Left lung (tissue), 14 donors: Measurements from ENCODE around the gene INO80. TPM values are rescaled to one million over a fixed set of nuclear protein-coding genes. Genes with fewer than 3 reads are reported as not detected.

Experiments used
- ATAC-seq: fragments of 200-7000 bp; cut with Tn5 transposase; one replicate; pipeline ENCODE4 v1.9.1; 2020; ENCODE audit warnings: moderate library complexity
- DNase-seq, 4 donors: peaks; one replicate each; pipeline ENCODE4 v3.0.0-alpha.2; 2013 to 2020
- H3K27ac ChIP-seq, 2 donors: fragments of 200-600 bp; sonication (generic) in 1 of 2; one replicate each; pipeline versions ENCODE4 v1.5.0 to v1.8.0; 2020 to 2021
- H3K27me3 ChIP-seq, 2 donors: fragments of 200-600 bp; sonication (generic) in 1 of 2; one replicate each; pipeline versions ENCODE4 v1.5.0 to v1.8.0; 2020 to 2021
- H3K36me3 ChIP-seq, 2 donors: fragments of 200-600 bp; sonication (generic) in 1 of 2; one replicate each; pipeline versions ENCODE4 v1.5.0 to v1.8.0; 2020 to 2021
- H3K4me1 ChIP-seq, 2 donors: fragments of 200-600 bp; one replicate each; pipeline ENCODE4 v1.8.0; 2021
- H3K4me3 ChIP-seq, 2 donors: fragments of 200-600 bp; sonication (generic) in 1 of 2; one replicate each; pipeline versions ENCODE4 v1.5.0 to v1.8.0; 2020 to 2021; ENCODE audit warnings: mild to moderate bottlenecking in 1 of 2
- H3K9me3 ChIP-seq, 2 donors: fragments of 200-600 bp; sonication (generic) in 1 of 2; one replicate each; pipeline versions ENCODE4 v1.5.0 to v1.8.0; 2020 to 2021
- CTCF ChIP-seq, 2 donors: fragments of 200-600 bp; sonication (generic) in 1 of 2; IDR thresholded peaks; one replicate each; pipeline versions ENCODE4 v1.5.0 to v1.8.0; 2021; ENCODE audit warnings: antibody characterized with exemption in 2 of 2
- intact Hi-C, 2 donors: fragments of 100-400 bp; cut with DNase I; formaldehyde crosslinking; loops; one replicate each; pipeline versions ENCODE4 v1.11.2 to v1.14.2; 2022
- long read RNA-seq, 12 donors: library from polyadenylated mRNA in 2 of 12; unstranded in 2 of 12; transcript quantifications; one replicate each; pipeline ENCODE4 v2.0.0 and lab custom pipeline, GENCODE V29; 2019 to 2026
- polyA plus RNA-seq, 6 donors: library from polyadenylated mRNA; unstranded; fragments of 120-200 nt; gene quantifications; one replicate each; pipeline ENCODE4 v1.2.1, GENCODE V29; 2013; ENCODE audit not compliant: insufficient read length in 6 of 6
- total RNA-seq, 2 donors: library from RNA; stranded (reverse); fragmentation: NEBNext Ultra II Directional; extraction: Animal tissue kit (Norgen Biotek cat#: 25700); gene quantifications; one replicate each; pipeline ENCODE4 v1.2.1, GENCODE V29; 2021
- donor health status: DM: no; HTN: yes; CAD: no.
- donor health status: DM: no; HTN: no; CAD: no.

Gene INO80
- total RNA-seq (10 to 100 TPM; 20.1 to 31.0 TPM), polyA plus RNA-seq (10 to 100 TPM; 23.7 to 27.6 (median 26.0) TPM)
- long read RNA-seq, donor 1, partial matches to known transcripts, result 0 of 2 reads
- long read RNA-seq, donor 1, other reads (novel, unspliced or antisense), result 0 of 2 reads
- long read RNA-seq, donor 2, partial matches to known transcripts, result 0 of 2 reads
- long read RNA-seq, donor 2, other reads (novel, unspliced or antisense), result 0 of 2 reads
- long read RNA-seq, donor 3, result 0 reads
- long read RNA-seq, donor 4, partial matches to known transcripts, result 0 of 2 reads
- long read RNA-seq, donor 4, other reads (novel, unspliced or antisense), result 2 of 2 reads
- long read RNA-seq, donor 5, partial matches to known transcripts, result 0 of 1 reads
- long read RNA-seq, donor 5, other reads (novel, unspliced or antisense), result 0 of 1 reads
- long read RNA-seq, donor 6, full-length matches to known transcripts, result 3 of 3 reads
- long read RNA-seq, donor 6, partial matches to known transcripts, result 0 of 3 reads
- long read RNA-seq, donor 6, other reads (novel, unspliced or antisense), result 0 of 3 reads
- long read RNA-seq, donor 7, result 0 reads
- long read RNA-seq, donor 8, partial matches to known transcripts, result 0 of 1 reads
- long read RNA-seq, donor 8, other reads (novel, unspliced or antisense), result 0 of 1 reads
- long read RNA-seq, donor 9, result 0 reads
- long read RNA-seq, donor 10, partial matches to known transcripts, result 0 of 1 reads
- long read RNA-seq, donor 10, other reads (novel, unspliced or antisense), result 1 of 1 reads
- long read RNA-seq, donor 11, result 0 reads
- long read RNA-seq, donor 12, partial matches to known transcripts, result 0 of 1 reads
- long read RNA-seq, donor 12, other reads (novel, unspliced or antisense), result 0 of 1 reads

- ATAC-seq (peak; percentile 93), DNase-seq (peak; percentile 95 to 100 (median 98))
- peak within 1 kb of the TSS; percentile 99 to 100 for H3K27ac ChIP-seq
- peak within 1 kb of the TSS; percentile 79 to 92 for H3K4me3 ChIP-seq
- intact Hi-C loops, result no loop called here
- peaks cover 0 to 4% of the 10 kb centered on the region in 2 donors for H3K36me3 ChIP-seq
- no peaks in the 10 kb centered on the region for H3K9me3 ChIP-seq
- H3K4me1 ChIP-seq, result peaks cover 10 to 29% of the 10 kb centered on the region in 2 donors
- no peaks in the 10 kb centered on the region for H3K27me3 ChIP-seq
- peak in 1 of 2 donors; percentile 20 for TF ChIP-seq CTCF (IDR thresholded peaks at IDR 0.05)
Measured at GRCh38 chr15:41116116-41116961, at the start of gene INO80. Gene INO80 (minus strand): TSS chr15:41116280. CDS start chr15:41096310, 19,970 bp downstream.

- ATAC-seq (no peak), DNase-seq (no peak)
- Histone ChIP-seq H3K4me3 (no peak overlapping the region), H3K27me3 (no peaks in the 10 kb centered on the region), H3K4me1 (peaks cover 0 to 9% of the 10 kb centered on the region in 2 donors), H3K27ac (peak overlapping the region; percentile 4 to 18), H3K9me3 (no peaks in the 10 kb centered on the region), H3K36me3 (no peaks in the 10 kb centered on the region)
- no peak for TF ChIP-seq CTCF (IDR thresholded peaks at IDR 0.05)
- intact Hi-C loops, result no loop called here
Measured at GRCh38 chr15:41161736-41162135, 45.7 kb upstream of the INO80 start.

GRCh38 chr15:41161336-41161735, 45.3 kb upstream of the INO80 start:
- H3K27ac ChIP-seq, result peak overlapping the region; percentile 18 to 80

GRCh38 chr15:41160639-41161315, 44.7 kb upstream of the INO80 start:
- TF ChIP-seq CTCF (IDR thresholded peaks at IDR 0.05), result no peak
- Histone ChIP-seq H3K36me3 (no peaks in the 10 kb centered on the region), H3K9me3 (no peaks in the 10 kb centered on the region), H3K4me1 (peaks cover 0 to 9% of the 10 kb centered on the region in 2 donors), H3K27ac (peak overlapping the region; percentile 18 to 80), H3K4me3 (no peak overlapping the region), H3K27me3 (no peaks in the 10 kb centered on the region)
- no peak for DNase-seq
- intact Hi-C loops, result no loop called here
- ATAC-seq, result peak; percentile 57

More at GRCh38 chr15:41161336-41161735, 45.3 kb upstream of the INO80 start:
- intact Hi-C loops, result no loop called here
- TF ChIP-seq CTCF (IDR thresholded peaks at IDR 0.05), result no peak
- H3K9me3 ChIP-seq, result no peaks in the 10 kb centered on the region
- H3K4me3 ChIP-seq, result no peak overlapping the region
- ATAC-seq (peak; percentile 33), DNase-seq (no peak)
- no peaks in the 10 kb centered on the region for H3K36me3 ChIP-seq
- no peaks in the 10 kb centered on the region for H3K27me3 ChIP-seq
- peaks cover 0 to 9% of the 10 kb centered on the region in 2 donors for H3K4me1 ChIP-seq
